Stimulated activated CD8-positive, alpha-beta memory T cell treated with anti-CD3 and anti-CD28 coated beads, Interleukin-7, amount 100 ng/mL, for 24 hours (primary cell): ENCODE measurements around the gene GNAT2.

ENCODE experiments used
- DNase-seq: peaks from one replicate; pipeline ENCODE4 v3.0.0-alpha.2; 2020; ENCODE audit warnings: low read depth

The GNAT2 gene

GRCh38 chr1:109627692-109628399, 8.4 kb upstream of the GNAT2 start:
- DNase-seq = no peak

GRCh38 chr1:109626682-109627408, 7.4 kb upstream of the GNAT2 start:
- no peak for DNase-seq

GRCh38 chr1:109625601-109626560, 6.5 kb upstream of the GNAT2 start:
- no peak for DNase-seq

- no peak for DNase-seq
These were observed 5.8 kb upstream of the GNAT2 start for GRCh38 chr1:109625176-109625575.

GRCh38 chr1:109624201-109625010, 5.0 kb upstream of the GNAT2 start:
- DNase-seq = no peak

GRCh38 chr1:109623601-109624161, 4.3 kb upstream of the GNAT2 start:
- no peak for DNase-seq

GRCh38 chr1:109622895-109623294, 3.5 kb upstream of the GNAT2 start:
- no peak for DNase-seq

GRCh38 chr1:109622137-109622892, 2.9 kb upstream of the GNAT2 start:
- DNase-seq = no peak

GRCh38 chr1:109621379-109622136, 2.1 kb upstream of the GNAT2 start:
- no peak for DNase-seq

- peak; percentile 95 for DNase-seq
These were observed 1.4 kb upstream of the GNAT2 start for GRCh38 chr1:109620841-109621286.

GRCh38 chr1:109620401-109620791, 980 bp upstream of the GNAT2 start:
- DNase-seq = no peak

GRCh38 chr1:109618661-109619575, 498 bp downstream of the GNAT2 start:
- no peak for DNase-seq

GRCh38 chr1:109617291-109617801, 2.1 kb downstream of the GNAT2 start:
- DNase-seq = no peak

GRCh38 chr1:109616391-109616790, 3.0 kb downstream of the GNAT2 start:
- no peak for DNase-seq

GRCh38 chr1:109615879-109616278, 3.5 kb downstream of the GNAT2 start:
- no peak for DNase-seq

GRCh38 chr1:109613361-109614147, 5.9 kb downstream of the GNAT2 start:
- no peak for DNase-seq

- no peak for DNase-seq
These were observed 8.0 kb downstream of the GNAT2 start for GRCh38 chr1:109611308-109611990.
